Panc1 (cell line): ENCODE results near the gene CMTM4. TPM values are rescaled to one million over a fixed set of nuclear protein-coding genes. Genes with fewer than 3 reads are reported as not detected.
"Not testable (repeated sequence)": the region's sequence is repeated elsewhere in the genome, so short reads cannot be mapped to it uniquely, and the experiment has no call there.

Experiments used
- ATAC-seq: fragments of 200-7000 bp; cut with Tn5 transposase; 2 replicates; pipeline ENCODE4 v1.9.1; 2020; ENCODE audit warnings: mild to moderate bottlenecking, moderate library complexity
- BruUV-seq: library from RNA; stranded (reverse); fragments of 400-500 nt; replicated peaks from 2 replicates; lab custom pipeline; 2021; lab: Mats Ljungman, UMichigan
- CTCF ChIA-PET: fragments of 300-600 bp; sonication (Branson Sonifier 250); formaldehyde crosslinking; loops from one replicate; lab custom pipeline; 2022; ENCODE audit warnings: antibody characterized with exemption; lab: Charles Lee
- POLR2A ChIA-PET: fragments of 300-600 bp; sonication (Branson Sonifier 250); formaldehyde crosslinking; loops from one replicate; lab custom pipeline; 2022; ENCODE audit warnings: antibody characterized with exemption; lab: Charles Lee
- DNase-seq: peaks from one replicate; pipeline ENCODE4 v3.0.0-alpha.2; 2010; ENCODE audit warnings: low read depth, low spot score
- H3K27ac ChIP-seq: 2 replicates; pipeline ENCODE4 v1.5.1; 2011; ENCODE audit warnings: mild to moderate bottlenecking, low read length, inconsistent platforms
- H3K27me3 ChIP-seq: fragments of 200-500 bp; sonication (Bioruptor generic); 2 replicates; pipeline ENCODE4 v1.6.0; 2014; ENCODE audit warnings: low read length, inconsistent platforms; ENCODE audit not compliant: control insufficient read depth, insufficient read depth
- H3K36me3 ChIP-seq: fragments of 200-500 bp; sonication (Bioruptor generic); 2 replicates; pipeline ENCODE4 v1.5.1; 2014; ENCODE audit warnings: inconsistent platforms, mild to moderate bottlenecking, low read length, moderate library complexity; ENCODE audit not compliant: control insufficient read depth, insufficient read depth
- H3K4me1 ChIP-seq: 2 replicates; pipeline ENCODE4 v1.5.1; 2011; ENCODE audit warnings: inconsistent platforms, mild to moderate bottlenecking, low read length, moderate library complexity; ENCODE audit not compliant: control insufficient read depth, insufficient read depth
- H3K4me3 ChIP-seq, 2 experiments: 2 replicates each; pipeline ENCODE4 v1.5.1; 2011 to 2012; ENCODE audit warnings: low read depth in 2 of 2, low read length in 2 of 2, mild to moderate bottlenecking in 2 of 2, inconsistent platforms in 1 of 2, moderate library complexity in 1 of 2
- H3K9me3 ChIP-seq: fragments of 200-500 bp; sonication (Bioruptor generic); 2 replicates; pipeline ENCODE4 v1.5.1; 2014; ENCODE audit warnings: low read depth, mild to moderate bottlenecking, inconsistent platforms, low read length, moderate library complexity; ENCODE audit not compliant: control insufficient read depth, insufficient read depth
- POLR2AphosphoS5 ChIP-seq: IDR thresholded peaks from 2 replicates; pipeline ENCODE4 v1.6.1; 2012; ENCODE audit warnings: mild to moderate bottlenecking, low read depth, low read length, moderate library complexity
- SIN3A ChIP-seq: IDR thresholded peaks from 2 replicates; pipeline ENCODE4 v1.6.1; 2012; ENCODE audit warnings: low read depth, mild to moderate bottlenecking, low read length, moderate library complexity, borderline replicate concordance; ENCODE audit not compliant: insufficient read depth
- TCF7L2 ChIP-seq: IDR thresholded peaks from 2 replicates; pipeline ENCODE4 v1.6.1; 2011; ENCODE audit warnings: mild to moderate bottlenecking, low read depth, low read length, inconsistent platforms
- in situ Hi-C: cut with HindIII; loops from 2 replicates; pipeline ENCODE4 v1.10.0; 2016; ENCODE audit warnings: low sequenced_read_pairs, low pct_unique_long_range_greater_than_20kb
- intact Hi-C: fragments of 100-400 bp; cut with micrococcal nuclease; formaldehyde crosslinking; loops from one replicate; pipeline ENCODE4 v1.10.0; 2022; ENCODE audit not compliant: unreplicated experiment
- total RNA-seq: library from RNA; stranded (reverse); gene quantifications from one replicate; pipeline ENCODE4 v1.2.1, GENCODE V29; 2021; ENCODE audit not compliant: unreplicated experiment
- TF ChIP-seq, protein P1 (sequence below): fragments of 450-650 bp; IDR thresholded peaks from 2 replicates; pipeline ENCODE4 v1.5.1; 2017; ENCODE audit warnings: mild to moderate bottlenecking
- TF ChIP-seq, protein P2 (sequence below), 2 experiments: IDR thresholded peaks; 2 replicates each; pipeline ENCODE4 v1.6.1; 2011 to 2012; ENCODE audit warnings: low read depth in 2 of 2, control low read depth in 1 of 2, low read length in 1 of 2, mild to moderate bottlenecking in 1 of 2, moderate library complexity in 1 of 2; ENCODE audit not compliant: insufficient read depth in 1 of 2

The CMTM4 gene
- total RNA-seq, 1 experiment from 2014 or later, result 51.9 TPM

DNA sequence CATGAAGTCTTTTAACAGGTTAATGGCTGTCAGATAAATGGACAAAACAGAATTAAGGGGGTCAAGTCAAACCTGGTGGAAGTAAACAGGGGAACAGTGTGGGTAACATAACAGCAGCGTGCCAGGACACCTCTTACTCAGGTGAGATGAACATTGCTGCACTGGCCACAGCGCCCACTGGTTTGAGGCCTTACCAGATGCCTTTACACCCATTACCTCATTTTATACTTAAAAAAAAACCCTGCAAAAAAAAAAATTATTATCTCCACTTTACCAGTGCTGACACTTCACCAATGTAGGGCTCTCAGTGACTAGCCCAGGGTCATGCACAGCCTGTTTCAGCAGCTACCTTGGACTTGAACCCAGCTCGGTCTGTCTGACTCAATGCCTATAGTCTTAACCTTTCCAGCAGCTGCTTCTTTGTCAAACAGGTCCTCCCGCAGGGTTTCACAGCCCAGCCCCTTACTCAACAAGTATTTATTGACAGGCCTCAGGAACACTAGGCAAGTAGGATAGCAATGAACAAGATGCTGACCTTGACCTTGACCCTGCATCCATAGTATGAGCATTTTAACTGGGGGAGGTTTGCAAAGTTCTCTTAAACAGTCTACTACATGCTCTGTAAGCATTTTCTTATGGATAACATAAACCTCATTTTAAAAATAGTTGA is 61.9 kb downstream of the CMTM4 start:
- POLR2A ChIA-PET, result no interaction called here
- no peak for DNase-seq
- no peaks in the 10 kb centered on the region for H3K4me1 ChIP-seq
- intact Hi-C loops, result no loop called here
- no peak overlapping the region for H3K4me3 ChIP-seq
- in situ Hi-C loops, result no loop called here
- H3K27ac ChIP-seq, result no peak overlapping the region
- H3K36me3 ChIP-seq, result no peaks in the 10 kb centered on the region
- BruUV-seq, result no TSS peak
- no peak for ATAC-seq
- CTCF ChIA-PET, result no interaction called here
- TF ChIP-seq, protein P1, sequence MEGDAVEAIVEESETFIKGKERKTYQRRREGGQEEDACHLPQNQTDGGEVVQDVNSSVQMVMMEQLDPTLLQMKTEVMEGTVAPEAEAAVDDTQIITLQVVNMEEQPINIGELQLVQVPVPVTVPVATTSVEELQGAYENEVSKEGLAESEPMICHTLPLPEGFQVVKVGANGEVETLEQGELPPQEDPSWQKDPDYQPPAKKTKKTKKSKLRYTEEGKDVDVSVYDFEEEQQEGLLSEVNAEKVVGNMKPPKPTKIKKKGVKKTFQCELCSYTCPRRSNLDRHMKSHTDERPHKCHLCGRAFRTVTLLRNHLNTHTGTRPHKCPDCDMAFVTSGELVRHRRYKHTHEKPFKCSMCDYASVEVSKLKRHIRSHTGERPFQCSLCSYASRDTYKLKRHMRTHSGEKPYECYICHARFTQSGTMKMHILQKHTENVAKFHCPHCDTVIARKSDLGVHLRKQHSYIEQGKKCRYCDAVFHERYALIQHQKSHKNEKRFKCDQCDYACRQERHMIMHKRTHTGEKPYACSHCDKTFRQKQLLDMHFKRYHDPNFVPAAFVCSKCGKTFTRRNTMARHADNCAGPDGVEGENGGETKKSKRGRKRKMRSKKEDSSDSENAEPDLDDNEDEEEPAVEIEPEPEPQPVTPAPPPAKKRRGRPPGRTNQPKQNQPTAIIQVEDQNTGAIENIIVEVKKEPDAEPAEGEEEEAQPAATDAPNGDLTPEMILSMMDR, result no peak
- TF ChIP-seq SIN3A (no peak), POLR2AphosphoS5 (no peak), TCF7L2 (no peak)
- TF ChIP-seq, protein P2, sequence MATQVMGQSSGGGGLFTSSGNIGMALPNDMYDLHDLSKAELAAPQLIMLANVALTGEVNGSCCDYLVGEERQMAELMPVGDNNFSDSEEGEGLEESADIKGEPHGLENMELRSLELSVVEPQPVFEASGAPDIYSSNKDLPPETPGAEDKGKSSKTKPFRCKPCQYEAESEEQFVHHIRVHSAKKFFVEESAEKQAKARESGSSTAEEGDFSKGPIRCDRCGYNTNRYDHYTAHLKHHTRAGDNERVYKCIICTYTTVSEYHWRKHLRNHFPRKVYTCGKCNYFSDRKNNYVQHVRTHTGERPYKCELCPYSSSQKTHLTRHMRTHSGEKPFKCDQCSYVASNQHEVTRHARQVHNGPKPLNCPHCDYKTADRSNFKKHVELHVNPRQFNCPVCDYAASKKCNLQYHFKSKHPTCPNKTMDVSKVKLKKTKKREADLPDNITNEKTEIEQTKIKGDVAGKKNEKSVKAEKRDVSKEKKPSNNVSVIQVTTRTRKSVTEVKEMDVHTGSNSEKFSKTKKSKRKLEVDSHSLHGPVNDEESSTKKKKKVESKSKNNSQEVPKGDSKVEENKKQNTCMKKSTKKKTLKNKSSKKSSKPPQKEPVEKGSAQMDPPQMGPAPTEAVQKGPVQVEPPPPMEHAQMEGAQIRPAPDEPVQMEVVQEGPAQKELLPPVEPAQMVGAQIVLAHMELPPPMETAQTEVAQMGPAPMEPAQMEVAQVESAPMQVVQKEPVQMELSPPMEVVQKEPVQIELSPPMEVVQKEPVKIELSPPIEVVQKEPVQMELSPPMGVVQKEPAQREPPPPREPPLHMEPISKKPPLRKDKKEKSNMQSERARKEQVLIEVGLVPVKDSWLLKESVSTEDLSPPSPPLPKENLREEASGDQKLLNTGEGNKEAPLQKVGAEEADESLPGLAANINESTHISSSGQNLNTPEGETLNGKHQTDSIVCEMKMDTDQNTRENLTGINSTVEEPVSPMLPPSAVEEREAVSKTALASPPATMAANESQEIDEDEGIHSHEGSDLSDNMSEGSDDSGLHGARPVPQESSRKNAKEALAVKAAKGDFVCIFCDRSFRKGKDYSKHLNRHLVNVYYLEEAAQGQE (IDR thresholded peaks at IDR 0.05; ENCODE audit: insufficient read depth in 1 of 2, low read depth in 2 of 2, low read length in 1 of 2), result no peak
- H3K27me3 ChIP-seq, result no peaks in the 10 kb centered on the region
- H3K9me3 ChIP-seq, result no peaks in the 10 kb centered on the region

DNA sequence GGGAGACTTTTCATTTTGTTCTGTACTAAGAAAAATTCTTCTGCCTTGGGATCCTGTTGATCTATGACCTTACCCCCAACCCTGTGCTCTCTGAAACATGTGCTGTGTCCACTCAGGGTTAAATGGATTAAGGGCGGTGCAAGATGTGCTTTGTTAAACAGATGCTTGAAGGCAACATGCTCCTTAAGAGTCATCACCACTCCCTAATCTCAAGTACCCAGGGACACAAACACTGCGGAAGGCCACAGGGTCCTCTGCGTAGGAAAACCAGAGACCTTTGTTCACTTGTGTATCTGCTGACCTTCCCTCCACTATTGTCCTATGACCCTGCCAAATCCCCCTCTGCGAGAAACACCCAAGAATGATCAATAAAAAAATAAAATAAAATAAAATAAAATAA is 65.0 kb downstream of the CMTM4 start:
- DNase-seq, H3K4me1 ChIP-seq, H3K36me3 ChIP-seq, H3K4me3 ChIP-seq, H3K27ac ChIP-seq, intact Hi-C loops, BruUV-seq, H3K27me3 ChIP-seq, CTCF ChIA-PET, POLR2A ChIA-PET, ATAC-seq, H3K9me3 ChIP-seq, in situ Hi-C loops: not testable (repeated sequence)

DNA sequence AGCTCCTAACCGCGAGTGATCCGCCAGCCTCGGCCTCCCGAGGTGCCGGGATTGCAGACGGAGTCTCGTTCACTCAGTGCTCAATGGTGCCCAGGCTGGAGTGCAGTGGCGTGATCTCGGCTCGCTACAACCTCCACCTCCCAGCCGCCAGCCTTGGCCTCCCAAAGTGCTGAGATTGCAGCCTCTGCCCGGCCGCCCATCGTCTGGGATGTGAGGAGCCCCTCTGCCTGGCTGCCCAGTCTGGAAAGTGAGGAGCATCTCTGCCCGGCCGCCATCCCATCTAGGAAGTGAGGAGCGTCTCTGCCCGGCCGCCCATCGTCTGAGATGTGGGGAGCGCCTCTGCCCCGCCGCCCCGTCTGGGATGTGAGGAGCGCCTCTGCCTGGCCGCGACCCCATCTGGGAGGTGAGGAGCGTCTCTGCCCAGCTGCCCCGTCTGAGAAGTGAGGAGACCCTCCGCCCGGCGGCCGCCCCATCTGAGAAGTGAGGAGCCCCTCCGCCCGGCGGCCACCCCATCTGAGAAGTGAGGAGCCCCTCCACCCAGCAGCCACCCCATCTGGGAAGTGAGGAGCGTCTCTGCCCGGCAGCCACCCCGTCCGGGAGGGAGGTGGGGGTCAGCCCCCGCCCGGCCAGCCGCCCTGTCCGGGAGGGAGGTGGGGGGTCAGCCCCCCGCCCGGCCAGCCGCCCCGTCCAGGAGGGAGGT is 65.8 kb downstream of the CMTM4 start:
- DNase-seq, ATAC-seq, H3K4me3 ChIP-seq, in situ Hi-C loops, H3K27me3 ChIP-seq, H3K36me3 ChIP-seq, CTCF ChIA-PET, BruUV-seq, intact Hi-C loops, POLR2A ChIA-PET, H3K27ac ChIP-seq, H3K4me1 ChIP-seq, H3K9me3 ChIP-seq: not testable (repeated sequence)
